ENCODE results near the gene CARS1.

The CARS1 gene

DNA sequence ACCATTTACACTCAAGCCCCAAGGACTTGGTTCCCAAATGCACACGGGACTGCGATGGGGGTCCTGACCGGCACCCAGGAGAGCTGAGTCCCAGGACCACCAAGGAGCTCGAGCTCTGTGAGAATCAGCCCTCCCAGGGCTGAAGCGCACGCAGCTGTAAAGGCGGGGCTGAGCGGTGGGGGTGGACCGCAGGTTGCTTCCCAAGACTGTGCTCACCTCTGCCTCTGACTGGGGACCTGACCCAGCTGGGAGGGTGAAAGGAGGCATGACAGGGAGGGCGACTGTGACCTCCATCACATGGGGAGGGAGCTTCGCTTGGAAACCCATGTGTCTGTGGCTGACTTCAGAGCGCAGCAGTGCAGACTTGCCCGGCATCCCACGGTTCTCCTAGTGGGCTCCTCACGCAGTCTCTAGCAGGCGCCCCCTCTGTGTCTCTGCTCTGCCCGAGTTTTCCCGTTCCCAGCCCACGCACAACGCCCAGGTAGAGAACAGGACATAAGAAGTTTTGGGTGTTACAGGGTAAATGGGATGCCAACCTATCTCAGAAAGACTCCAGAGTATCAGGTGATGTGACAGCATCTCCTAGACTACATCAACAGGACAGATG, 49.7 kb downstream of the CARS1 start:
- no peak overlapping the region for H3K4me3 ChIP-seq (ENCODE audit: low read length)
- TF ChIP-seq ZNF274 (IDR thresholded peaks at IDR 0.05; ENCODE audit: low read depth, low read length): no peak

DNA sequence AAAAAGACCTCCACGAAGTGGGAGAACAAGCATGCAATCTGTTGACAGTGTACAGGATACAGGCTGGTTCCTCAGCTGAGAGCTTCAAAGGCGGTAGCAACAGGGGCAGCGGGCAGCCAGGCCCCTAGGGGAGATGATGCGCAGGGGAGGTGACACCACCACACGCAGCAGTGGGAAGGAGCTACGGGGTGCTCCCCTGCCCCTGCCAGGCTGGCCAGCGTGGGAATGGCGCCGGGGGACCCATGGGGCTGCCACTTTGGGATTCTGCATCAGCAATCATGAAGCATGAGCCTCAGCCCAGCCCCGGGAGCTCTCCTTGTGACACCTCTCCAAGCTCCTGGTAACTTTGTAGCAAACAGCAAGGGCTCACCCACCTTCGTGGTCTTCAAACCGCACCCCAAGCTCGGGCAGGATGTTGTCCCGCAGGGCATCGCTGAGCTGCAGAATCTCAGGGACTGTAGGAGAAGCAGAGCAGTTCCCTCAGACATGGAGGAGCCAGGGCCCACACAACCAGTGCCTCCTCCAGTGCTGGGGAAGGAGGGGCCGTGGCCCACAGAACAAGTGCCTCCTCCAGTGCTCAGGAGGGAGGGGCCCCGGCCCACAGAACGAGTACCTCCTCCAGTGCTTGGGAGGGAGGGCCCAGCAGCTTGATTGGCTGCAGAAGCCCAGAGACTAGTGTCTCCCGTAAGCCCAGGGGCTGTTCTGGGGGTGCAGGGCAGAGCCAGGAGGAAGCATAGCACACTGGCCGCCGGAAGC, 50.5 kb downstream of the CARS1 start:
- H3K4me3 ChIP-seq (ENCODE audit: low read length): no peak overlapping the region
- no peak for TF ChIP-seq ZNF274 (IDR thresholded peaks at IDR 0.05; ENCODE audit: low read depth, low read length)

- no peak overlapping the region for H3K4me3 ChIP-seq (ENCODE audit: low read length)
- no peak for TF ChIP-seq ZNF274 (IDR thresholded peaks at IDR 0.05; ENCODE audit: low read depth, low read length)
Measured at GRCh38 chr11:3004481-3004880, 52.7 kb downstream of the CARS1 start.

GRCh38 chr11:3003396-3004231, 53.6 kb downstream of the CARS1 start:
- H3K4me3 ChIP-seq (ENCODE audit: low read length): no peak overlapping the region
- TF ChIP-seq ZNF274 (IDR thresholded peaks at IDR 0.05; ENCODE audit: low read depth, low read length): no peak

DNA sequence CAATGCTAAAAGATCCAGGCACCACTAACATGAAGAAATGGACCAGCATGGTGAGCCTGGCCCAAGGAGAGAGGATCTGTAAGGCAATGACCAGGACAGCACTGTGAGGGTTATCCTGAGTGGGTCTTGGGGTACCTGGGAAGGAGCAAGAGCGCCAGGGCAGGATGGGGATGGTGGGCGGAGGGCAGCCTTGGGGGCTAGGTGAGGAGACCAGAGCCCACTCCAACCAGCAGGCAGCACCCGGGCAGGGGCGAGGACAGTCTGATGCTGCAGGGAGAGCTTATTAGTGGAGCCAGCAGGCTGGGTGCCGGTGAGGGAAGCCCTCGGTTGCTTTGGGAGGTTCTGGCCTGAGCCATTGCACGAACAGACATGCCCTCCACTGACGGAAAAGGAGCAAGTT, 54.4 kb downstream of the CARS1 start:
- no peak for TF ChIP-seq ZNF274 (IDR thresholded peaks at IDR 0.05; ENCODE audit: low read depth, low read length)
- H3K4me3 ChIP-seq (ENCODE audit: low read length): no peak overlapping the region

DNA sequence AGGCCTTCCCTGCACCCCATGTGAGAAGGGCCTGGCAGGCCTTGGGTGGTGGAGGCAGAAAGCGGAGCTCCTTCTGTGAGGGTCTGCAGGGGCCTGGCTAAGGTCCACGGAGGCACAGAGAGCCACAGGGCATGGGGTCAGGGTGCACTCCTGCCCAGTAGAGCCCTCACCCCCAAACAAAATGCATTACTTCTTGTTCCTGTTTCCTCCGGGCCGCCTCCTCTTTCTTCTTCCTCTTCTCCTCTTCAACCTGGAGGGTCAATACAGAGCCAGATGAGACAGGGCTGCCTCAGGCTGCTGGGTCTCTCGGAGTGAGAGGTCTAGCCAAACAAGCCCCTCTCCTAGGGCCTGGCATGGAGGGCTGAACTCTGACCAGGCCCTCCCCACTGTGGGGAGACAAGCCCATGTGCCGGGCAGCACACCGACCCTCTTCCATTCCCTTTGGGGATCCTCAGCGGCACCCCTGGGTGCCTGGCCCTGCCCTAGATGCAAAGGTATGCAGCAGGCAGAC, 54.8 kb downstream of the CARS1 start:
- no peak overlapping the region for H3K4me3 ChIP-seq (ENCODE audit: low read length)
- TF ChIP-seq ZNF274 (IDR thresholded peaks at IDR 0.05; ENCODE audit: low read depth, low read length): no peak

DNA sequence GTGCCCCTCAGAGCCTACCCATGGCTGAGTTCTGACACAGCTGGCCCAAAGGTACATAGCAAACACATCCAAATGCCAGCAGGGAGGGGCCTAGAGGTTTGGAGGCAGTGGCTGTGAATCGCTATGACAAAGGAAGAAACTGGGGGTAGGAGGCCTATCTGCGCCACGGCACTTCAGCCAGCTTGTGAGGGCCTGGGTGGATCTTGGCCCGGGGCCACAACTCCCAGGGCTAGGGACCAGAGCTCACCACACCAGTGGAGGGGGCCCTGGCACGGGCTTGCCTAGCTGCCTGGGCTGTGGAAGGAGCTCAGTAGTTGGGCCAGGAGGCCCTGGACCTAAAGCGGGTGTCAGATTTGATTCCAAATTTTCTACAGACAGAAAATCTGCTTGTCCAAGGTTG, 55.7 kb downstream of the CARS1 start:
- no peak overlapping the region for H3K4me3 ChIP-seq (ENCODE audit: low read length)
- no peak for TF ChIP-seq ZNF274 (IDR thresholded peaks at IDR 0.05; ENCODE audit: low read depth, low read length)

- no peak overlapping the region for H3K4me3 ChIP-seq (ENCODE audit: low read length)
- no peak for TF ChIP-seq ZNF274 (IDR thresholded peaks at IDR 0.05; ENCODE audit: low read depth, low read length)
Measured at GRCh38 chr11:3000032-3000961, 56.9 kb downstream of the CARS1 start.

DNA sequence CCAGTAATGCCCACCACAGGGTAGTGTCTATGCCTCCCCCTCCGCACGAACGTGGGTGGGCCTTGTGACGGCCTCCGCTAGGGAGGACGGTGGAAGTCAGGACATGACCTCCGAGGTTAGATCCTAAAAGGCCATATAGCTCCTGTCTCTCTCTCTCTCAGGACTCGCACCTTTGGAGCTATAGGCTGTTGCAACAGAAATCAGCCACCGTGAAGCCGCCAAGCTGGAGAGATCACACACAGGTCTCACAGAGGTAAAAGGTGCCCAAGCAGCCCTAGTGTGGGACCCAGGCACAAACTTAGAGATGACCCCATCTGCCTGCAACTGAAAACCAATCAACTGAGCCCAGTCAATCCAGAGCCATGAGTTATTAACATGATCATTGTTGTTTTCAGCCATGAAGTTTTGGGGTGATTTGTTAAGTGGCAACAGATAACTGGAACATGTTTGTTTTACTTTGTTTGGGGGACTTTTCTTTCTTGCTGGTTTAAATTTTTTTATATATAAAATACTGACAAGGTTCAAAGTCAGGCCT, 57.7 kb downstream of the CARS1 start:
- no peak for TF ChIP-seq ZNF274 (IDR thresholded peaks at IDR 0.05; ENCODE audit: low read depth, low read length)
- H3K4me3 ChIP-seq (ENCODE audit: low read length): no peak overlapping the region

DNA sequence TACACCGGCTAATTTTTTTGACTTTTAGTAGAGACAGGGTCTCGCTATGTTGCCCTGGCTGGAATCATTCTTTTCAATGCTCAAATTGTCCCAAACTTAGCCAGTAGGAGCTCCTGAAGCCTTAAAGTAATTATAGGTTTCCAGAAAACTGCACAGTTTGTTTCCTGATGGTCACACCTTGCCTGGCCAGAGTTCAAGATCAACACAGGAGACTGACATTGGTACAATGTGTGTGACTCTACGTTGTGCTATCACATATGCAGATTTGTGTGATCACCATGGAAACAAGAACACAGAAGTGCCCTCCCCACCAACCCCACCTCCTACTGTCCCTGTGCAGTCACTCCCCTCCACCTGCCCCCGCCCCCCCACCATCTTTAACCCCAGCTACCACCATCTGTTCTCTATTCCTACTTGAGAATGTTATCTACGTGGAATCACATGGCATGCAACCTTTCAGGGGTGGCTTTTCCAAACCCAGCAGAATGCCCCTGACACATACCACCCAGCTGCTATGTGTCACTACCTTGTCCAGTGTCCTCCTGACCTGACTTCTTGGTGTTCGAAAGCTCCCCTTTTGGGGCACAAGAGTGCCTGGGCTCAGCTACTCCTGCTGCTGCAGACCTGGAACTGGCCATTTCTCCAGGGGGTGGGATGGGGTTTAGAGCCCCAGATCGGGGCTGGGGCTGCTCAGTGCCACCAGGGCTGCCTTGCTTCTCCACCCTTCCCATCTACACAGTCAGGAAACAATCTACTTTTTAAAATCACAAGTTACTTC, 59.0 kb downstream of the CARS1 start:
- TF ChIP-seq ZNF274 (IDR thresholded peaks at IDR 0.05; ENCODE audit: low read depth, low read length): no peak
- H3K4me3 ChIP-seq (ENCODE audit: low read length): no peak overlapping the region

DNA sequence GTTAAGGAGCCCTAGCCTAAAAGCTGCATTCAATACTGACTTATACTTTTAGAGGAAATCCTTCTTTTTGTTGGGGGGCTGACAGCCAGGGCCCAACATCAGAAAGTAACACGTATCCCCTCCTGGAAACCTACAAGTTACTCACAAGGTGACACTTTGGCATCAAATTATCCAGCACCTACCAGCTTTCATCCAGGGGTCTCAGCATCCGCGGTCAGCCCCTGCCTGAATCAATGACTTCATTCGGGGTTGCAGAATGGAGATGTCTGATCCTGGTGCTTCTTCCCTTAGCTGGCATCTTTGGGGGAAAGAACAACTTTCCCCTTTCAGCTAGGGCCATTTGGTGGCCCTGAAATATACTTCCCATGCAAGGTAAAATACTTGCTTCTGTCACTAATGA, 59.8 kb downstream of the CARS1 start:
- no peak for TF ChIP-seq ZNF274 (IDR thresholded peaks at IDR 0.05; ENCODE audit: low read depth, low read length)
- H3K4me3 ChIP-seq (ENCODE audit: low read length): no peak overlapping the region

DNA sequence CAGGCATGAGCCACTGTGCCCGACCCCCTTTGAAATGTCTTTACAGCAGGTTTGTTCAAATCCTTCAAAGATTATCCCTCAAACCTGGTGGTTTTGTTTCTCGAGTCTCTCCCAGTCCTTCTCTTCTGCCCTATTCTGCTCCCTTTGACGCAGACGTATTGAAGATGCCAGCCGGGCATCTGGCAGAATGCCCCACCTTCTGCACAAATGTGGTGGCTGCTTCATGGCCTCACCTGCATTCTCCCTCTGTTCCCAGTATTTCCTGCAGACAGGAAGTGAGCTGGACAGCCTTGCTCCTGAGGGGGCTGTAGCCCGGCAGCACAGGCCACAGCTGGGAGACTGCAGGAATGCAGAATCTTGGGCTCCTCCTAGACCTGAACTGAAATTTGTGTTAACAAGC, 60.2 kb downstream of the CARS1 start:
- no peak overlapping the region for H3K4me3 ChIP-seq (ENCODE audit: low read length)
- no peak for TF ChIP-seq ZNF274 (IDR thresholded peaks at IDR 0.05; ENCODE audit: low read depth, low read length)
